DMS153 treated with DMSO at 0.1 percent for 48 hours (cell line): ENCODE data around the gene GLUL.
"Not testable (repeated sequence)": the region's sequence is repeated elsewhere in the genome, so short reads cannot be mapped to it uniquely, and the experiment has no call there.

Experiments used
- DNase-seq: peaks from one replicate; lab custom pipeline; 2025; ENCODE audit not compliant: unreplicated experiment; lab: John Stamatoyannopoulos, UW

Gene GLUL

DNA sequence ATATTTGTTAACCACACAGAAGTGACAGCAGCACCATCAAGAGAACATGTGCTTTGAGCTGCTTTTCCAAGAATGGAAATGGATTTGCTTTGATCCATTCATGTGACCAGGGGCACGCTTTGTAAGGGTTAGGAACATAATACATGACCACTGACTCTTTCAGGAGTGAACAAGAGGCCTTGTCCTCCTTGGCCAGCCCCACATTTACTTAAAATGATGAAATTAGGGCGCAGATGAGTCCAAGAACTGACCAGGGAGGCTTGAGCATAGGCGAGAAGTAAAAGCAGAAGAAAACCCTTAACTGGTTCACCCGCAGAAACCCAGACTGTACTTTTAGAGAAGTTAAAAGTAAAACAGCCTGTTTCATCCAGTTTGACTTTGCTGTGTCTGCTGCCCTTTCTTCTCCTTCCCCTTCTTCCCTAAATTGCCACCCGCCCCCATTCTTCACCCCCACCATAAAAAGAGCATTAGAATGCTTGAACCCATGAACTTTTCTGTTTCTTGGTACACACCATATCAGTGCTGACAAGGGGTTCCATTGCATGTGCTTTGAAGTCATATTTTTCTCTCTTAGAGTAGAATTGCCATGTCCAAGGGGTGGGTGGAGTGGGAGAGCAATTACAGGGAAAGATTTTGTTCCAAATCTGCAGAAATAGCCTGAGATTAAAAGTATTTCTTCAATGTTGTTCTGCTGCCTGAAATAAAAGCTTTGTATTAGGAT, 2.6 kb upstream of the GLUL start:
- no peak for DNase-seq

GRCh38 chr1:182392050-182393028, 749 bp upstream of the GLUL start:
- peak; percentile 78 for DNase-seq

DNA sequence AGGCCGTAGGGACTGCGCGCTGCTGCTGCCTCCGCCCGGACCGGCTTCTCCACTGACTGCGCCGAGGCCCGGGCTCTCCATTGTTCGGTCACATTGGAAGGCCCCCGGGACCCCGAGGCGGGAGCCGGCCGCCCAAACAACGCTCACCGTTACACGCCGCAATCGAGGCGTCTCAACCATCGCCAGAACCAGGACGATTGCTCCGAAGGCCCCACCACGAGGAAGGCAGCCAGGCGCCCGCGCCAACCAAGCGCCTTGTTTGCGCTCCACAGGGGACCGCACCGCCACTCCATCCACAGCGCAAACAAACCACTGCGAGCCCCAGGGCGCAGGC, 595 bp downstream of the GLUL start:
- DNase-seq: no peak

- DNase-seq: no peak
These were observed 2.0 kb downstream of the GLUL start for GRCh38 chr1:182389619-182390047.

DNA sequence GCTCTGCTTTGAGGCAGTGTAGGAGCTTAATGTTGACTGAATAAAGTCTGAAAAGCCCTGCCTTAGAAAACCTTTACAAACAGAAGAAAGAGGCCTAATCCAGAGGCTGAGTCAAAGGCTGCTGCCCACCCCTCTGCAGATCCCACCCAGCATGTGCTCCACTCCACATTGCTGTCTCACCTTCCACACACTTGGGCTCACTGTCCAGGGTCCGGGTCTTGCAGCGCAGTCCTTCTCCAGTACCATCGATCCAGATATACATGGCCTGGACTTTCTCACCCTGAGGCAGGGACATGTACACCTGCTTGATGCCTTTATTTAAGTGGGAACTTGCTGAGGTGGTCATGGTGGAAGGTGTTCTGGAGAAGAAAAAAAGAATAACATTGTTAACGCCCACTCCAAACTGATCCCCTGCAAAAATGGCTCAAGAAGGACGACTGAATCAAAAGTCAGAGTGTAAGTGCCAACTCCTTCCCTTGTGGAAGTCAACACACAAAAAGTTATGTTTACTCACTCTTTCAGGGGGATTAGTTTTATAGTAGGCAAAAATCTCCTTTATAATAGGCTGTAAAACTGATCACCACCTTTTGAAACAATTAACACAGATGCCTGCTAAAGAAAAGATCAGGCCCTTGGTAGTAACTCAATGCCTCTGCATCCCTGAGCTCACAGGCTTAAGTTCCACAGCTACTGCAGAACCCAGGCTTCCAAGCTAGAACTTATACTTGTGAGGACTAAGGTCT, 3.0 kb downstream of the GLUL start:
- no peak for DNase-seq

- DNase-seq: no peak
These were observed 4.0 kb downstream of the GLUL start for GRCh38 chr1:182387566-182387965.

DNA sequence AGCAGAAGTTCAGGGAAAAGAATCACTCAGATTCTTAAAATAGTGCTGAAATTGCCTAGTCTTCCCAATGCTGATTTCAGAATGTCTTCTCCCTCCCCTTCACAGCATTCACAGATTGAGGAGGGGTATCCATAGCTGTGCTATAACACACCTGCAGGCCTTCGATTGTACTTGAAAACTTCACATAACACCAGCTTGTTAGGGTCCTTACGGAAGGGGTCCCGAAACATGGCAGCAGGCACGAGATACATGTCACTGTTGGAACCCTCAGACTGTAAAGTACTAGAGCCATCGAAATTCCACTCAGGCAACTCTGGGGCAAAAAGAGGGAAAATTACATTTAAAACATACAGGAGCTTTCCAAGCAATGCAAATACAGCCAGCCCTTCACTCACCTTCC, 4.6 kb downstream of the GLUL start:
- no peak for DNase-seq

DNA sequence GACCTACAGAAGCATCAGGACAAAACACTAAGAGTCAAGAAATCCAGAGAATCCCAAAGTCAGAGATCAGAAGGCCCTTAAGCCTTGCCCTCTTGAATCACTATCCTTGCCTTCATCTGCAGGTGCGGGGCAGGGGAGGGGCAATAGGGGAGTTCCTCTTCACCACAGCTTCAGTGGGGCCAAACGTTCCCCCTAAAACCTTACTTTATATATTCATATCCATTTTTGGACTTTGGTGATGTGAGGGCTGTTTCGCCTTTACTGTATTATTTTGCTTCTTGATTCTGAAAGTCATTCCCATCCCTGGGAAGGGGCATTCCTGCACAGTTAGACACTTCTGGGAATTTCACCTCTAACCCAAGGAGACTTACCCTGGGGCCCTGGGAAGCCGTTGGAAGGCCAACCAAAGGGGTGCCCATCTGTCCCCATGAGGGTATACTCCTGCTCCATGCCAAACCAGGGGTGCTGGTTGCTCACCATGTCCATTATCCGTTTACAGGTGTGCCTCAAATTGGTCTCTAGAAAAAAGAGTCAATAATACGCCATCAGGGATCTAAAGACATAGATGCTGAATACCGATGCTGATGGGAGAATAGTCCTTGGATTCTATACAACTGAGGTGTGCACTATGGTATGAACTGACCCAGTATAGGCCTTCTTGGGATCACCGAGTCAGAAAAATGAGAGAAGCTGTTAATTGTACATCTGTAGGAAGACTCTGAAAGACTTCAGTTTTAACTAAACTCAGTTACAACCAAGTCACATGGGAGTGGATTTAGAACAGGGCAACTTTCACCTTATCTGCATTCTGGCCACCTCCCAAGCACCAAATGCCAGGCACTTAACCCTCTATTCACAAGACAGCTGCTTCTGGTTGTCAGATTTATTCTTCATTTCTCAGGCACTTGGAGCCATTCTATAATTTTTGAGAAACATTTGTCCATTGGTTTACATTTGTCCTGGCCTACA, 5.4 kb downstream of the GLUL start:
- no peak for DNase-seq

- no peak for DNase-seq
These were observed 7.1 kb downstream of the GLUL start for GRCh38 chr1:182384387-182384960.

DNA sequence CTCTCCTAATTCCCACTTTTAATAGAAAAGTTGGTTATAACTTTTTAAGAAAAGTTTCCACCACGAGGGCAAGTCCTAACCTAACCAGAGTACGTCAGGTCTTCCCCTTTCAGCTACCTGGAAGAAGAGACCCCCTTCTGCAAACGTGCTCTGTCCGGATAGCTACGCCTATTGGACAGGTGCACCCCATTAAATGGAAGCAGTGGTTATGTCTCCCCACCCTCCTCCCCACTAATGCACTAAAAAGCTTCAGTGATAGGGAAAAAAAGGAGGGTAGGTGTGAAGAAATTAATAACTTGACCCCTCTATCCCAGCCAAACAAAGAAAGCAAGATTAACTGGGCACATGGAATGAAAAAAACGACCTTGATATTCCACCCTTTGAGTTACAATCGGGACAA, 7.7 kb downstream of the GLUL start:
- DNase-seq: no peak

GRCh38 chr1:182383037-182383661, 8.4 kb downstream of the GLUL start:
- no peak for DNase-seq

- no peak for DNase-seq
These were observed 9.4 kb downstream of the GLUL start for GRCh38 chr1:182381962-182382819.

DNA sequence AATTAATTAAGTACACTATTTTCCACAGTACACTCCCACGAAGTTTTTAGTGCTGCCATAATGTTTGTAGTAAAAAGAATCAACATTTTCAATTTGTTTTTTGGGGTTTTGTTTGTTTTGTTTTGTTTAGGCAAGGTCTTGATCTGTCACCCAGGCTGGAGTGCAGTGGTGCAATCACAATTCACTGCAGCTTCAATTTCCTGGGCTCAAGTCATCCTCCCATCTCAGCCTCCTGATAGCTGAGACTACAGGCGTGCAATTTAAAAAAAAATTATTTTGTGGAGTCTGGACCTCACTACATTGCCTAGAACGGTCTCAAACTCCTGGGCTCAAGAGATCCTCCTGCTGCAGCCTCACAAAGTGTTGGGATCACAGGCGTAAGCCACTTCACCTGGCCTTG, 11.4 kb downstream of the GLUL start:
- DNase-seq: no peak

GRCh38 chr1:182379781-182380180, 11.8 kb downstream of the GLUL start:
- not testable (repeated sequence) for DNase-seq

DNA sequence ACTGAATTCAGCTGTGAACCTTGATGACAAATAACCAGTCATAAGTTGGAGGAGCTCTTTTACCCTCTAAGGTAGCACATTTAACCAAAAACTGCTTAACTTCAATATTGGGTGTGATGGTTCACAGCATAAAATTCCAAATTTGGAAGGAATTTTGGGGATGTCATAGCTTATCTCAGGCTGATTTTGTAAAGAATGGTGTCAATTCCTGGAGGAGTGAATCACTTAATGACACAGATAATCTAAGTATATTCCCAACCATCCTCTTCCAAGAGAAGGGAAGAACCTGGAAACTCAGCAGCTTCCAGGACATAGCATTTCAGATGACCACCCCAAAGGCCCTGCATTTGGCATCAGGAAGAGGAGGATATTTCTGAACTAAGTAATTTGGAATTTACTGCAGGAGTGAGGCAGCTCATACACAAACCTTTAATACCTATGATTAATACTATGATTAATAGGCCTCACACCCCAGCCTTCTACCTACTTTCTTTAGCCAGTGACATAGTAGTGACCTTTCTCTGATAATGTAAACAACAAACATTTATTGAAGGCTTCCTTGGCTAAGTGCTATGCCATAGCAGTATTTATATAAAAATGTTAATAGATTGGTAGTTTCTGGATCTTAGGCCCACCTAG, 14.5 kb downstream of the GLUL start:
- no peak for DNase-seq

GRCh38 chr1:182374101-182374834, 17.3 kb downstream of the GLUL start:
- DNase-seq: no peak

- DNase-seq: no peak
These were observed 21.1 kb downstream of the GLUL start for GRCh38 chr1:182370532-182370931.

- no peak for DNase-seq
These were observed 22.7 kb downstream of the GLUL start for GRCh38 chr1:182368903-182369302.
